H1 (cell line): Measurements from ENCODE around the gene RALA. TPM values are rescaled to one million over a fixed set of nuclear protein-coding genes. Genes with fewer than 3 reads are reported as not detected.

Experiments used
- CTCF ChIA-PET: fragments of 300-600 bp; sonication (Branson Sonifier 250); formaldehyde crosslinking; loops from one replicate; lab custom pipeline; 2021; ENCODE audit not compliant: partially characterized antibody; lab: Charles Lee
- POLR2A ChIA-PET: fragments of 300-600 bp; sonication (Branson Sonifier 250); formaldehyde crosslinking; loops from one replicate; lab custom pipeline; 2021; ENCODE audit warnings: inconsistent platforms; ENCODE audit not compliant: partially characterized antibody; lab: Charles Lee
- DNase-seq, 2 experiments: peaks; one replicate each; pipeline versions ENCODE4 v3.0.0 to v3.0.0-alpha.2; 2010 to 2022; ENCODE audit warnings: low spot score in 2 of 2, low read depth in 1 of 2, mixed read lengths in 1 of 2
- FAIRE-seq: peaks from 2 replicates; lab custom pipeline; 2011; peaks lifted over from hg19 to GRCh38; lab: Jason Lieb, UNC
- H2AFZ ChIP-seq: 2 replicates; pipeline ENCODE4 v1.8.1; 2012; ENCODE audit warnings: low read length, inconsistent platforms
- H2AK5ac ChIP-seq: 2 replicates; pipeline ENCODE4 v1.6.1; 2013; ENCODE audit warnings: low read depth, low read length
- H2BK120ac ChIP-seq: replicated peaks from 2 replicates; pipeline ENCODE3; 2013; ENCODE audit warnings: low read depth, low read length, inconsistent platforms
- H2BK12ac ChIP-seq: 2 replicates; pipeline ENCODE4 v1.6.1; 2013; ENCODE audit warnings: low read depth, low read length
- H2BK15ac ChIP-seq: 2 replicates; pipeline ENCODE4 v1.6.1; 2013; ENCODE audit warnings: low read length
- H2BK20ac ChIP-seq: 2 replicates; pipeline ENCODE4 v1.6.1; 2013; ENCODE audit warnings: low read length
- H2BK5ac ChIP-seq: 2 replicates; pipeline ENCODE4 v1.6.1; 2013; ENCODE audit warnings: low read depth, low read length
- H3K14ac ChIP-seq: 2 replicates; pipeline ENCODE4 v1.6.1; 2013; ENCODE audit warnings: inconsistent platforms; ENCODE audit not compliant: insufficient read length
- H3K18ac ChIP-seq: 2 replicates; pipeline ENCODE4 v1.6.1; 2013; ENCODE audit warnings: low read length; ENCODE audit errors: extremely low read depth
- H3K23ac ChIP-seq: 2 replicates; pipeline ENCODE4 v1.6.1; 2013; ENCODE audit warnings: inconsistent platforms; ENCODE audit not compliant: insufficient read length
- H3K23me2 ChIP-seq: 2 replicates; pipeline ENCODE4 v1.6.1; 2013; ENCODE audit warnings: low read depth, low read length
- H3K27ac ChIP-seq: 2 replicates; pipeline ENCODE4 v1.6.1; 2011; ENCODE audit warnings: low read depth, low read length, inconsistent platforms
- H3K27me3 ChIP-seq, 4 experiments: replicated peaks in 1 of 4; 1 replicate in 1 of 4; 2 replicates in 3 of 4; pipeline versions ENCODE4 v1.6.1 to v1.8.1; 2011 to 2013; ENCODE audit warnings: low read length in 3 of 4, mild to moderate bottlenecking in 3 of 4, inconsistent platforms in 2 of 4, mixed read lengths in 2 of 4, moderate library complexity in 1 of 4; ENCODE audit not compliant: control insufficient read depth in 3 of 4, insufficient read depth in 3 of 4; ENCODE audit errors: extremely low read depth in 1 of 4
- H3K36me3 ChIP-seq, 4 experiments: 2 replicates each; pipeline versions ENCODE4 v1.6.1 to v1.8.1; 2011 to 2013; ENCODE audit warnings: mild to moderate bottlenecking in 4 of 4, low read length in 3 of 4, moderate library complexity in 2 of 4, control low read depth in 1 of 4, inconsistent platforms in 1 of 4; ENCODE audit not compliant: insufficient read depth in 4 of 4, control insufficient read depth in 2 of 4
- H3K4ac ChIP-seq: replicated peaks from 2 replicates; pipeline ENCODE3; 2013; ENCODE audit warnings: low read length, low read depth, mixed read lengths, inconsistent platforms; ENCODE audit not compliant: insufficient read length
- H3K4me1 ChIP-seq, 4 experiments: replicated peaks in 1 of 4; 1 replicate in 1 of 4; 2 replicates in 3 of 4; pipeline versions ENCODE4 v1.6.1 to v1.8.1; 2011 to 2013; ENCODE audit warnings: low read length in 3 of 4, inconsistent platforms in 2 of 4, mixed read lengths in 1 of 4; ENCODE audit not compliant: insufficient read depth in 4 of 4, control insufficient read depth in 3 of 4
- H3K4me2 ChIP-seq, 2 experiments: 2 replicates each; pipeline versions ENCODE4 v1.6.1 to v1.8.1; 2011 to 2013; ENCODE audit warnings: low read depth in 2 of 2, low read length in 2 of 2, control low read depth in 1 of 2, inconsistent platforms in 1 of 2, mild to moderate bottlenecking in 1 of 2; ENCODE audit not compliant: insufficient read depth in 1 of 2
- H3K4me3 ChIP-seq, 4 experiments: fragments of 200-600, 300-600 bp in 1 of 4; sonication (generic), shearing (Covaris generic), sonication (Bioruptor Twin) in 1 of 4; 2 replicates each; pipeline versions ENCODE4 v1.5.1 to v1.8.1; 2011 to 2016; ENCODE audit warnings: low read length in 4 of 4, low read depth in 3 of 4, control low read depth in 2 of 4, inconsistent platforms in 2 of 4, mild to moderate bottlenecking in 2 of 4, mixed read lengths in 1 of 4, moderate library complexity in 1 of 4; ENCODE audit not compliant: insufficient read depth in 2 of 4; ENCODE audit errors: extremely low read depth in 1 of 4
- H3K56ac ChIP-seq: replicated peaks from 2 replicates; pipeline ENCODE3; 2013; ENCODE audit warnings: low read depth, mild to moderate bottlenecking, mixed read lengths, low read length, inconsistent platforms; ENCODE audit not compliant: insufficient read length
- H3K79me1 ChIP-seq: 2 replicates; pipeline ENCODE4 v1.6.1; 2013; ENCODE audit warnings: low read depth, low read length, control low read depth
- H3K79me2 ChIP-seq, 2 experiments: 2 replicates each; pipeline versions ENCODE4 v1.6.1 to v1.8.1; 2012 to 2013; ENCODE audit warnings: low read length in 2 of 2, mild to moderate bottlenecking in 2 of 2, inconsistent platforms in 1 of 2; ENCODE audit not compliant: insufficient read depth in 2 of 2, control insufficient read depth in 1 of 2
- H3K9ac ChIP-seq, 4 experiments: replicated peaks in 1 of 4; 1 replicate in 1 of 4; 2 replicates in 3 of 4; pipeline versions ENCODE4 v1.6.1 to v1.8.1; 2011 to 2013; ENCODE audit warnings: low read depth in 3 of 4, low read length in 3 of 4, control low read depth in 2 of 4, mild to moderate bottlenecking in 2 of 4, moderate library complexity in 2 of 4, inconsistent platforms in 1 of 4; ENCODE audit errors: extremely low read depth in 1 of 4
- H3K9me3 ChIP-seq, 2 experiments: 2 replicates each; pipeline versions ENCODE4 v1.6.1 to v1.8.1; 2012 to 2013; ENCODE audit warnings: mild to moderate bottlenecking in 2 of 2, moderate library complexity in 2 of 2, control low read depth in 1 of 2, inconsistent platforms in 1 of 2, low read depth in 1 of 2, low read length in 1 of 2, mixed read lengths in 1 of 2; ENCODE audit not compliant: insufficient read depth in 2 of 2
- H4K20me1 ChIP-seq, 2 experiments: replicated peaks in 1 of 2; 2 replicates each; pipeline versions ENCODE3 to v1.8.1; 2011 to 2013; ENCODE audit warnings: inconsistent platforms in 2 of 2, low read length in 2 of 2, mild to moderate bottlenecking in 1 of 2; ENCODE audit not compliant: insufficient read depth in 2 of 2, control insufficient read depth in 1 of 2
- H4K5ac ChIP-seq: 2 replicates; pipeline ENCODE4 v1.6.1; 2013; ENCODE audit warnings: low read length, low read depth, mixed read lengths, inconsistent platforms; ENCODE audit not compliant: insufficient read length
- H4K8ac ChIP-seq: 2 replicates; pipeline ENCODE4 v1.8.0; 2013; ENCODE audit warnings: mild to moderate bottlenecking, moderate library complexity, low read length, inconsistent platforms; ENCODE audit not compliant: insufficient read depth; ENCODE audit errors: extremely low read depth
- H4K91ac ChIP-seq: replicated peaks from 2 replicates; pipeline ENCODE3; 2013; ENCODE audit warnings: low read length, mixed read lengths, inconsistent platforms; ENCODE audit not compliant: insufficient read length
- CHD2 ChIP-seq: IDR thresholded peaks from 2 replicates; pipeline ENCODE4 v1.6.1; 2012; ENCODE audit warnings: low read length, improper control_type of control experiment
- PHF8 ChIP-seq: fragments of 200-600 bp; sonication (generic); conservative IDR thresholded peaks from 2 replicates; pipeline ENCODE4 v1.7.1; 2012; ENCODE audit warnings: low read depth, mild to moderate bottlenecking, inconsistent platforms, low read length, moderate library complexity
- POLR2AphosphoS5 ChIP-seq: IDR thresholded peaks from 2 replicates; pipeline ENCODE4 v1.6.1; 2011; ENCODE audit warnings: low read depth, low read length
- SIRT6 ChIP-seq: IDR thresholded peaks from one replicate; pipeline ENCODE4 v1.7.1; 2012; ENCODE audit warnings: low read length, inconsistent platforms
- YY1 ChIP-seq: IDR thresholded peaks from 2 replicates; pipeline ENCODE4 v1.6.1; 2011; ENCODE audit warnings: low read depth, mild to moderate bottlenecking, low read length
- WGBS, 2 experiments: shearing (Covaris generic) in 1 of 2; methylation state at CpG; one replicate each; pipeline versions ENCODE4 v1.1.6 to v1.1.7; 2013 to 2015; ENCODE audit warnings: low lambda C conversion rate in 2 of 2, mixed read lengths in 2 of 2, inconsistent platforms in 1 of 2, low coverage in 1 of 2, missing lambda C conversion rate in 1 of 2; ENCODE audit not compliant: insufficient replicate concordance in 2 of 2, insufficient coverage in 1 of 2, insufficient read length in 1 of 2; ENCODE audit errors: extremely low coverage in 1 of 2, missing lambda C conversion rate in 1 of 2; 5-methylcytosine and 5-hydroxymethylcytosine counted together
- polyA plus RNA-seq, 7 experiments: library from polyadenylated mRNA; depleted of rRNA in 3 of 7; stranded (reverse) in 5 of 7; unstranded in 2 of 7; fragments of >200 nt in 5 of 7; fragments of 200-250 nt in 2 of 7; gene quantifications; 1 replicate in 5 of 7; 2 replicates in 1 of 7; 4 replicates in 1 of 7; pipeline versions ENCODE4 v1.2.1 to v1.2.3, GENCODE V29; 2011 to 2013; ENCODE audit warnings: missing spikeins in 2 of 7, mixed read lengths in 2 of 7
- total RNA-seq: library from RNA; stranded (reverse); fragmentation: NEBNext Ultra II Directional; extraction: Animal tissue kit (Norgen Biotek cat#: 25700); gene quantifications from 2 replicates; pipeline ENCODE4 v1.2.1, GENCODE V29; 2021

Gene RALA
- total and polyA plus RNA-seq, 2 of the 8 experiments (the other 6 are each of a cell fraction or from before 2014, with no cell fraction given): 24.1 to 72.8 TPM

- Histone ChIP-seq H3K9ac (no peak overlapping the region), H3K23ac (no peak overlapping the region), H3K14ac (no peak overlapping the region), H3K79me1 (peaks cover 6% of the 10 kb centered on the region), H2BK5ac (no peak overlapping the region), H3K36me3 (peaks cover 0 to 20% (median 3%) of the 10 kb centered on the region in 4 experiments; a peak in 3 of 8 replicates), H3K79me2 (peaks cover 0 to 54% of the 10 kb centered on the region in 2 experiments; a peak in 3 of 4 replicates), H2BK15ac (no peak overlapping the region), H3K18ac (no peak overlapping the region), H3K4me3 (no peak overlapping the region), H3K4me1 (peaks cover 0 to under 1% (median 0%) of the 10 kb centered on the region in 4 experiments; a peak in 1 of 7 replicates), H3K23me2 (no peaks in the 10 kb centered on the region; the same call in 1 of the 2 replicates), H3K27me3 (no peaks in the 10 kb centered on the region), H2AK5ac (no peak overlapping the region), H2BK20ac (no peak overlapping the region), H2BK120ac (no peak overlapping the region), H4K91ac (no peak overlapping the region), H3K4ac (no peak overlapping the region), H3K56ac (no peak overlapping the region), H4K8ac (no peak overlapping the region), H3K9me3 (peaks cover 9 to 16% of the 10 kb centered on the region in 2 experiments), H3K27ac (no peak overlapping the region), H4K5ac (no peak overlapping the region), H2BK12ac (no peak overlapping the region), H4K20me1 (peaks cover 2 to 3% of the 10 kb centered on the region in 2 experiments), H3K4me2 (no peak overlapping the region), H2AFZ (no peak overlapping the region)
- ChIA-PET CTCF (interaction anchor here (0.8 to 1.2 kb wide), 2 partner anchors 9 to 86 kb away, joined by 3 read pairs; no protein-coding TSS in a partner anchor), POLR2A (interaction anchor here (0.6 to 0.8 kb wide), 2 partner anchors 36 to 67 kb away, joined by 3 to 4 read pairs; partner anchors contain the start of gene RALA)
- TF ChIP-seq CHD2 (no peak), POLR2AphosphoS5 (no peak), PHF8 (no peak), YY1 (no peak), SIRT6 (no peak)
- DNase-seq (no peak), FAIRE-seq (no peak)
- WGBS, 2 experiments: 96% methylated on average over 5 of the region's 5 CpGs; no CpG with 5 or more reads in 1 of the 2 experiments
These were observed 36.1 kb downstream of the RALA start for GRCh38 chr7:39659356-39660013.
